ENCODE data around the gene CCDC157.

CCDC157 gene

GRCh38 chr22:30312053-30312452 lies 44.8 kb upstream of the CCDC157 start (continued):
- TF ChIP-seq ZNF654 (tag by site-specific recombination; IDR thresholded peaks at IDR 0.05; ENCODE audit: low read depth), result no peak
- no peak for TF ChIP-seq ZNF211 (tag by site-specific recombination; IDR thresholded peaks at IDR 0.05; ENCODE audit: low read depth)
- peak; percentile 29; the same call in 1 of the 2 replicates for TF ChIP-seq ZNF335 (tag by site-specific recombination; conservative IDR thresholded peaks at IDR 0.05)
- no peak for TF ChIP-seq ZBTB6 (tag by site-specific recombination; IDR thresholded peaks at IDR 0.05)
- TF ChIP-seq ZNF155 (tag by site-specific recombination; IDR thresholded peaks at IDR 0.05), result no peak
- TF ChIP-seq ZNF169 (tag by site-specific recombination; IDR thresholded peaks at IDR 0.05), result no peak
- TF ChIP-seq, protein P1, sequence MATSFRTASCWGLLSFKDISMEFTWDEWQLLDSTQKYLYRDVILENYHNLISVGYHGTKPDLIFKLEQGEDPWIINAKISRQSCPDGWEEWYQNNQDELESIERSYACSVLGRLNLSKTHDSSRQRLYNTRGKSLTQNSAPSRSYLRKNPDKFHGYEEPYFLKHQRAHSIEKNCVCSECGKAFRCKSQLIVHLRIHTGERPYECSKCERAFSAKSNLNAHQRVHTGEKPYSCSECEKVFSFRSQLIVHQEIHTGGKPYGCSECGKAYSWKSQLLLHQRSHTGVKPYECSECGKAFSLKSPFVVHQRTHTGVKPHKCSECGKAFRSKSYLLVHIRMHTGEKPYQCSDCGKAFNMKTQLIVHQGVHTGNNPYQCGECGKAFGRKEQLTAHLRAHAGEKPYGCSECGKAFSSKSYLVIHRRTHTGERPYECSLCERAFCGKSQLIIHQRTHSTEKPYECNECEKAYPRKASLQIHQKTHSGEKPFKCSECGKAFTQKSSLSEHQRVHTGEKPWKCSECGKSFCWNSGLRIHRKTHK (tag by site-specific recombination; IDR thresholded peaks at IDR 0.05), result no peak
- TF ChIP-seq ZNF621 (tag by site-specific recombination; IDR thresholded peaks at IDR 0.05), result no peak
- TF ChIP-seq, protein P2, sequence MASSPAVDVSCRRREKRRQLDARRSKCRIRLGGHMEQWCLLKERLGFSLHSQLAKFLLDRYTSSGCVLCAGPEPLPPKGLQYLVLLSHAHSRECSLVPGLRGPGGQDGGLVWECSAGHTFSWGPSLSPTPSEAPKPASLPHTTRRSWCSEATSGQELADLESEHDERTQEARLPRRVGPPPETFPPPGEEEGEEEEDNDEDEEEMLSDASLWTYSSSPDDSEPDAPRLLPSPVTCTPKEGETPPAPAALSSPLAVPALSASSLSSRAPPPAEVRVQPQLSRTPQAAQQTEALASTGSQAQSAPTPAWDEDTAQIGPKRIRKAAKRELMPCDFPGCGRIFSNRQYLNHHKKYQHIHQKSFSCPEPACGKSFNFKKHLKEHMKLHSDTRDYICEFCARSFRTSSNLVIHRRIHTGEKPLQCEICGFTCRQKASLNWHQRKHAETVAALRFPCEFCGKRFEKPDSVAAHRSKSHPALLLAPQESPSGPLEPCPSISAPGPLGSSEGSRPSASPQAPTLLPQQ (tag by site-specific recombination; IDR thresholded peaks at IDR 0.05), result no peak
- TF ChIP-seq ZNF221 (tag by site-specific recombination; IDR thresholded peaks at IDR 0.05; ENCODE audit: borderline replicate concordance), result no peak
- peak; percentile 36; the same call in 1 of the 2 replicates for TF ChIP-seq ZNF184 (tag by site-specific recombination; IDR thresholded peaks at IDR 0.05)
- 0 out of 2 replicates have a peak, but pooled peaks have one; percentile 37 for TF ChIP-seq PATZ1 (tag by site-specific recombination; IDR thresholded peaks at IDR 0.05)
- TF ChIP-seq PRDM6 (tag by site-specific recombination; IDR thresholded peaks at IDR 0.05), result no peak
- TF ChIP-seq ZNF639 (tag by site-specific recombination; IDR thresholded peaks at IDR 0.05), result 0 out of 2 replicates have a peak, but pooled peaks have one; percentile 45
- peak; percentile 47 for TF ChIP-seq ZIC2 (tag by site-specific recombination; IDR thresholded peaks at IDR 0.05)
- TF ChIP-seq, protein P3, sequence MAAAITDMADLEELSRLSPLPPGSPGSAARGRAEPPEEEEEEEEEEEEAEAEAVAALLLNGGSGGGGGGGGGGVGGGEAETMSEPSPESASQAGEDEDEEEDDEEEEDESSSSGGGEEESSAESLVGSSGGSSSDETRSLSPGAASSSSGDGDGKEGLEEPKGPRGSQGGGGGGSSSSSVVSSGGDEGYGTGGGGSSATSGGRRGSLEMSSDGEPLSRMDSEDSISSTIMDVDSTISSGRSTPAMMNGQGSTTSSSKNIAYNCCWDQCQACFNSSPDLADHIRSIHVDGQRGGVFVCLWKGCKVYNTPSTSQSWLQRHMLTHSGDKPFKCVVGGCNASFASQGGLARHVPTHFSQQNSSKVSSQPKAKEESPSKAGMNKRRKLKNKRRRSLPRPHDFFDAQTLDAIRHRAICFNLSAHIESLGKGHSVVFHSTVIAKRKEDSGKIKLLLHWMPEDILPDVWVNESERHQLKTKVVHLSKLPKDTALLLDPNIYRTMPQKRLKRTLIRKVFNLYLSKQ (tag by site-specific recombination; IDR thresholded peaks at IDR 0.05; ENCODE audit: borderline replicate concordance), result no peak
- no peak for TF ChIP-seq MZF1 (tag by site-specific recombination; IDR thresholded peaks at IDR 0.05; ENCODE audit: borderline replicate concordance)
- TF ChIP-seq INSM2 (tag by site-specific recombination; IDR thresholded peaks at IDR 0.05), result peak; percentile 86
- TF ChIP-seq ZBTB8A (tag by site-specific recombination; IDR thresholded peaks at IDR 0.05), result no peak
- no peak for TF ChIP-seq ZNF626 (tag by site-specific recombination; IDR thresholded peaks at IDR 0.05)
- 0 out of 2 replicates have a peak, but pooled peaks have one; percentile 5 for TF ChIP-seq SP2 (tag by site-specific recombination; IDR thresholded peaks at IDR 0.05)
- no peak for TF ChIP-seq ZNF664 (tag by site-specific recombination; IDR thresholded peaks at IDR 0.05)
- no peak for TF ChIP-seq ZNF292 (tag by site-specific recombination; IDR thresholded peaks at IDR 0.05; ENCODE audit: borderline replicate concordance, low read depth)
- no peak for TF ChIP-seq ZNF791 (tag by site-specific recombination; IDR thresholded peaks at IDR 0.05)
- TF ChIP-seq ZNF426 (tag by site-specific recombination; IDR thresholded peaks at IDR 0.05), result no peak
- no peak for TF ChIP-seq ZBTB7A (tag by site-specific recombination; IDR thresholded peaks at IDR 0.05; ENCODE audit: low read depth)
- TF ChIP-seq KLF8 (tag by site-specific recombination; IDR thresholded peaks at IDR 0.05), result no peak
- TF ChIP-seq ZNF366 (tag by site-specific recombination; conservative IDR thresholded peaks at IDR 0.05), result peak; percentile 59
